CD14-positive monocyte (primary cell): ENCODE results near the gene CACNB4. TPM values are rescaled to one million over a fixed set of nuclear protein-coding genes. Genes with fewer than 3 reads are reported as not detected.

Experiments
- DNase-seq, 3 donors: peaks; one replicate each; pipeline ENCODE4 v3.0.0-alpha.2; 2011 to 2022
- H2AFZ ChIP-seq: 2 replicates; pipeline ENCODE4 v1.6.0; 2012; ENCODE audit warnings: mild to moderate bottlenecking, low read depth, low read length, inconsistent platforms; ENCODE audit not compliant: insufficient read depth, poor library complexity, severe bottlenecking
- H3K27ac ChIP-seq, 2 donors: 1 replicate in 1 of 2; 2 replicates in 1 of 2; pipeline ENCODE4 v1.5.1; 2012 to 2013; ENCODE audit warnings: low read length in 2 of 2, control low read depth in 1 of 2, inconsistent platforms in 1 of 2, low read depth in 1 of 2, mild to moderate bottlenecking in 1 of 2
- H3K27me3 ChIP-seq, 2 donors: one replicate each; pipeline versions ENCODE4 v1.6.0 to v1.6.1; 2011 to 2013; ENCODE audit warnings: low read length in 2 of 2; ENCODE audit not compliant: control insufficient read depth in 2 of 2, insufficient read depth in 2 of 2
- H3K36me3 ChIP-seq, 2 donors: replicated peaks in 1 of 2; 1 replicate in 1 of 2; 2 replicates in 1 of 2; pipeline versions ENCODE4 v1.5.1 to v1.6.1; 2012 to 2013; ENCODE audit warnings: low read length in 2 of 2, control low read depth in 1 of 2, inconsistent platforms in 1 of 2, mild to moderate bottlenecking in 1 of 2; ENCODE audit not compliant: insufficient read depth in 2 of 2, control insufficient read depth in 1 of 2
- H3K4me1 ChIP-seq, 2 donors: 1 replicate in 1 of 2; 2 replicates in 1 of 2; pipeline versions ENCODE4 v1.5.1 to v1.6.1; 2012 to 2013; ENCODE audit warnings: low read length in 2 of 2, control low read depth in 1 of 2, inconsistent platforms in 1 of 2, mild to moderate bottlenecking in 1 of 2, moderate library complexity in 1 of 2; ENCODE audit not compliant: insufficient read depth in 2 of 2, control insufficient read depth in 1 of 2
- H3K4me2 ChIP-seq: replicated peaks from 2 replicates; pipeline ENCODE3; 2012; ENCODE audit warnings: low read length, moderate library complexity, mild to moderate bottlenecking; ENCODE audit not compliant: poor library complexity, severe bottlenecking; ENCODE audit errors: extremely low read depth
- H3K4me3 ChIP-seq, 3 experiments: fragments of 200-600 bp in 1 of 3; sonication (generic) in 1 of 3; replicated peaks in 1 of 3; 1 replicate in 2 of 3; 2 replicates in 1 of 3; pipeline ENCODE4 v1.5.1; 2011 to 2013; ENCODE audit warnings: low read length in 3 of 3, mild to moderate bottlenecking in 3 of 3, control low read depth in 2 of 3, low read depth in 2 of 3, inconsistent platforms in 1 of 3, moderate library complexity in 1 of 3
- H3K79me2 ChIP-seq: 2 replicates; pipeline ENCODE4 v1.6.0; 2012; ENCODE audit warnings: mild to moderate bottlenecking, control low read depth, inconsistent platforms, low read length, moderate library complexity; ENCODE audit not compliant: insufficient read depth
- H3K9ac ChIP-seq: 2 replicates; pipeline ENCODE4 v1.6.0; 2017; ENCODE audit warnings: low read length, mild to moderate bottlenecking; ENCODE audit not compliant: insufficient read depth, poor library complexity, severe bottlenecking
- H3K9me3 ChIP-seq, 2 donors: replicated peaks in 1 of 2; 1 replicate in 1 of 2; 2 replicates in 1 of 2; pipeline versions ENCODE4 v1.5.1 to v1.6.1; 2012 to 2013; ENCODE audit warnings: low read length in 2 of 2, control low read depth in 1 of 2; ENCODE audit not compliant: control insufficient read depth in 1 of 2, insufficient read depth in 1 of 2
- H4K20me1 ChIP-seq: 2 replicates; pipeline ENCODE4 v1.6.0; 2012; ENCODE audit warnings: mild to moderate bottlenecking, low read length, control low read depth, moderate library complexity; ENCODE audit not compliant: insufficient read depth
- H3K27ac Mint-ChIP-seq, 7 donors: one replicate each; pipeline ENCODE4 v1.8.0; 2020; ENCODE audit warnings: mild to moderate bottlenecking in 7 of 7, mixed read lengths in 7 of 7, moderate library complexity in 6 of 7, inconsistent platforms in 2 of 7
- H3K27me3 Mint-ChIP-seq, 3 donors: one replicate each; pipeline ENCODE4 v1.8.0; 2021 to 2022; ENCODE audit warnings: low read depth in 3 of 3, mild to moderate bottlenecking in 3 of 3, mixed read lengths in 3 of 3, moderate library complexity in 3 of 3, inconsistent platforms in 1 of 3
- H3K36me3 Mint-ChIP-seq, 2 donors: one replicate each; pipeline ENCODE4 v1.8.0; 2020; ENCODE audit warnings: mixed read lengths in 2 of 2, inconsistent platforms in 1 of 2, mild to moderate bottlenecking in 1 of 2
- H3K4me1 Mint-ChIP-seq: one replicate; pipeline ENCODE4 v1.8.0; 2020; ENCODE audit warnings: mild to moderate bottlenecking, mixed read lengths
- H3K4me3 Mint-ChIP-seq, 2 donors: one replicate each; pipeline ENCODE4 v1.8.0; 2020; ENCODE audit warnings: mild to moderate bottlenecking in 2 of 2, mixed read lengths in 2 of 2, moderate library complexity in 1 of 2
- H3K9me3 Mint-ChIP-seq, 7 donors: one replicate each; pipeline ENCODE4 v1.8.0; 2020 to 2022; ENCODE audit warnings: mixed read lengths in 7 of 7, mild to moderate bottlenecking in 6 of 7, moderate library complexity in 6 of 7, inconsistent platforms in 2 of 7
- CTCF ChIP-seq: fragments of 200-600 bp; IDR thresholded peaks from one replicate; pipeline ENCODE4 v1.8.0; 2022; ENCODE audit warnings: antibody characterized with exemption, mild to moderate bottlenecking
- whole genome bisulfite sequencing: methylation state at CpG from one replicate; pipeline ENCODE4 v1.1.5; 2013; ENCODE audit warnings: missing lambda C conversion rate; ENCODE audit not compliant: insufficient coverage; 5-methylcytosine and 5-hydroxymethylcytosine counted together
- intact Hi-C, 2 donors: fragments of 100-400 bp; cut with micrococcal nuclease; formaldehyde crosslinking; loops; one replicate each; pipeline versions ENCODE4 v1.15.0 to v1.15.1; 2023
- polyA plus RNA-seq, 3 donors: library from polyadenylated mRNA; depleted of rRNA in 1 of 3; unstranded in 2 of 3; stranded (reverse) in 1 of 3; fragments of 300-500 nt in 2 of 3; fragments of >200 nt in 1 of 3; fragmentation: Illumina TruSeq in 2 of 3; gene quantifications; 1 replicate in 2 of 3; 2 replicates in 1 of 3; pipeline ENCODE4 v1.2.3, GENCODE V29; 2012 to 2021

The CACNB4 gene
- polyA plus RNA-seq, 3 donors, result 0.44 to 1.9 (median 1.1) TPM

GRCh38 chr2:151808258-151809072, 290.4 kb downstream of the CACNB4 start:
- Mint-ChIP-seq H3K9me3 (peaks cover 1 to 6% (median 4%) of the 10 kb centered on the region in 7 donors), H3K36me3 (peaks cover 31 to 34% of the 10 kb centered on the region in 2 donors), H3K4me3 (no peak overlapping the region), H3K4me1 (no peaks in the 10 kb centered on the region), H3K27ac (no peak overlapping the region), H3K27me3 (no peaks in the 10 kb centered on the region)
- no peak overlapping the region for H2AFZ ChIP-seq
- H3K27me3 ChIP-seq, result no peaks in the 10 kb centered on the region
- no peak overlapping the region for H3K27ac ChIP-seq
- peaks cover 62 to 89% of the 10 kb centered on the region in 2 donors for H3K36me3 ChIP-seq
- intact Hi-C loops, result no loop called here
- H3K9me3 ChIP-seq, result peaks cover 4% of the 10 kb centered on the region in 2 donors
- H3K4me3 ChIP-seq, result no peak overlapping the region
- H3K4me1 ChIP-seq, result no peaks in the 10 kb centered on the region
- no peak overlapping the region for H3K9ac ChIP-seq
- peak; percentile 74 for TF ChIP-seq CTCF
- peak in 1 of 3 donors; percentile 12 for DNase-seq
- no peaks in the 10 kb centered on the region for H3K79me2 ChIP-seq
- H4K20me1 ChIP-seq, result peaks cover 22% of the 10 kb centered on the region
- WGBS, result 83% methylated on average over 3 of the region's 5 CpGs
- no peak overlapping the region for H3K4me2 ChIP-seq

- H3K36me3 ChIP-seq, result peaks cover 52 to 91% of the 10 kb centered on the region in 2 donors
- no peak overlapping the region for H3K4me2 ChIP-seq
- H3K4me1 ChIP-seq, result no peaks in the 10 kb centered on the region
- DNase-seq, result no peak
- no peak overlapping the region for H3K4me3 ChIP-seq
- Mint-ChIP-seq H3K4me3 (no peak overlapping the region), H3K27me3 (no peaks in the 10 kb centered on the region), H3K9me3 (no peaks in the 10 kb centered on the region), H3K27ac (no peak overlapping the region), H3K4me1 (no peaks in the 10 kb centered on the region), H3K36me3 (peaks cover 34 to 36% of the 10 kb centered on the region in 2 donors)
- H3K79me2 ChIP-seq, result no peaks in the 10 kb centered on the region
- no peak for TF ChIP-seq CTCF
- H2AFZ ChIP-seq, result no peak overlapping the region
- intact Hi-C loops, result no loop called here
- H3K27me3 ChIP-seq, result no peaks in the 10 kb centered on the region
- H3K9me3 ChIP-seq, result no peaks in the 10 kb centered on the region
- peaks cover 18% of the 10 kb centered on the region for H4K20me1 ChIP-seq
- no peak overlapping the region for H3K9ac ChIP-seq
- H3K27ac ChIP-seq, result peak overlapping the region in 1 of 2 donors; percentile 2
These were observed 292.9 kb downstream of the CACNB4 start for GRCh38 chr2:151805961-151806360.
